Keratinocyte (primary cell): ENCODE data around the gene NUDT21.

Experiments used
- EZH2 ChIP-seq: IDR thresholded peaks from one replicate; pipeline ENCODE4 v1.6.1; 2012; ENCODE audit warnings: inconsistent platforms, mild to moderate bottlenecking, low read length, moderate library complexity
- TF ChIP-seq, protein P1 (sequence below), 3 experiments: IDR thresholded peaks in 1 of 3; conservative IDR thresholded peaks in 1 of 3; optimal IDR thresholded peaks in 1 of 3; 2 replicates in 2 of 3; 3 replicates in 1 of 3; pipeline versions ENCODE3 to v1.5.1; 2011; ENCODE audit warnings: low read length in 3 of 3, mild to moderate bottlenecking in 3 of 3, moderate library complexity in 2 of 3, control low read depth in 1 of 3, inconsistent platforms in 1 of 3; ENCODE audit not compliant: insufficient read depth in 2 of 3; ENCODE audit errors: extremely low read depth in 1 of 3

DNA sequence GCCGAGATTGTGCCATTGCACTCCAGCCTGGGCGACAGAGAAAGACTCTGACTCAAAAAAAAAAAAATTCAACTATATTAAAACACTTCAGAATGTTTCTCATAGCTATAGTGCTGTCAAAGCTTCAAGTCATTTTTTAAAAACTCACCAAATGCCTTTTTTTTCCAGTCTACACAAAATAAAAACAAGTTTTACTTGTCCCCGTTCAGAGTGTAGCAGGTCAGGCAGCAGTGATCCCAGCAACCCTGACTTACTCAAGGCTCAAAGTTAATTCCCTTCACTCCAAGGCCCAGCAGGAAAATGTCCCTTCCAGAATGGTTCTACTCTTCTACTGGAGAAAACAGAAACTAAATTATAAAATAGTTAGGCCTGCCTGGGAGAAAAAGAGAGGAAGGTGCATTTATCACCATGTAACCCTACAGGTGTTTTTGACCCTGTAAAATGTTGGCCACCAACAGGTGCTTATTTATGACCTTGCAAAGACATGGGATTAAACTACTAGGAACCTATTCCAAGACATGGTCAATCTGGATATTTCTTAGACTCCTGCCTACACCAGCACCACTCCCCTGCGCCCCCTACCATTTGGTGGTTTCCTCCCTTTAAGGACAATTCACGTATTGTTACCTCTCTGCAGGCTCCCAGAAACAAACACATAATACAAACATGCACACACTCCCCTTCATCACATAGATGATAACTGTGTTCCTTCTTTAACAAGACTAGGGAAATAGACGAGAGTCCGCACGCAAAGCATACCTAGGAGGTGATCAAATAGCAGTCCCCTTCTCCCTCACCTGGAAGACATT, 31.2 kb downstream of the NUDT21 start:
- TF ChIP-seq, protein P1, sequence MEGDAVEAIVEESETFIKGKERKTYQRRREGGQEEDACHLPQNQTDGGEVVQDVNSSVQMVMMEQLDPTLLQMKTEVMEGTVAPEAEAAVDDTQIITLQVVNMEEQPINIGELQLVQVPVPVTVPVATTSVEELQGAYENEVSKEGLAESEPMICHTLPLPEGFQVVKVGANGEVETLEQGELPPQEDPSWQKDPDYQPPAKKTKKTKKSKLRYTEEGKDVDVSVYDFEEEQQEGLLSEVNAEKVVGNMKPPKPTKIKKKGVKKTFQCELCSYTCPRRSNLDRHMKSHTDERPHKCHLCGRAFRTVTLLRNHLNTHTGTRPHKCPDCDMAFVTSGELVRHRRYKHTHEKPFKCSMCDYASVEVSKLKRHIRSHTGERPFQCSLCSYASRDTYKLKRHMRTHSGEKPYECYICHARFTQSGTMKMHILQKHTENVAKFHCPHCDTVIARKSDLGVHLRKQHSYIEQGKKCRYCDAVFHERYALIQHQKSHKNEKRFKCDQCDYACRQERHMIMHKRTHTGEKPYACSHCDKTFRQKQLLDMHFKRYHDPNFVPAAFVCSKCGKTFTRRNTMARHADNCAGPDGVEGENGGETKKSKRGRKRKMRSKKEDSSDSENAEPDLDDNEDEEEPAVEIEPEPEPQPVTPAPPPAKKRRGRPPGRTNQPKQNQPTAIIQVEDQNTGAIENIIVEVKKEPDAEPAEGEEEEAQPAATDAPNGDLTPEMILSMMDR (optimal IDR thresholded peaks at IDR 0.05 in 1 of 3, IDR thresholded peaks at IDR 0.05 in 1 of 3, conservative IDR thresholded peaks at IDR 0.05 in 1 of 3; ENCODE audit: extremely low read depth in 1 of 3, insufficient read depth in 2 of 3, low read length in 3 of 3): peak in 1 of 3 experiments; percentile 20
- no peak for TF ChIP-seq EZH2
